Measurements from ENCODE around the gene SNAI3.

Gene SNAI3

GRCh38 chr16:88631920-88632586, 54.3 kb downstream of the SNAI3 start:
- DNase-seq: no peak

GRCh38 chr16:88631384-88631783, 54.9 kb downstream of the SNAI3 start:
- no peak for DNase-seq

- DNase-seq: no peak
These were observed 55.4 kb downstream of the SNAI3 start for GRCh38 chr16:88630941-88631340.

GRCh38 chr16:88630433-88630832, 55.9 kb downstream of the SNAI3 start:
- no peak for DNase-seq

- no peak for DNase-seq
These were observed 56.5 kb downstream of the SNAI3 start for GRCh38 chr16:88629835-88630234.

- no peak for DNase-seq
These were observed 57.8 kb downstream of the SNAI3 start for GRCh38 chr16:88628512-88628974.

All from activated CD4-positive, alpha-beta T cell treated with anti-CD3 and anti-CD28 coated beads for 1 hour (primary cell).